GM12891 (cell line): Measurements from ENCODE around the gene KCNK2.

ENCODE experiments used
- POLR2AphosphoS5 ChIP-seq: IDR thresholded peaks from 2 replicates; pipeline ENCODE4 v1.6.1; 2011; ENCODE audit warnings: low read depth, low read length, control low read depth
- SPI1 ChIP-seq: IDR thresholded peaks from 2 replicates; pipeline ENCODE4 v1.6.1; 2011; ENCODE audit warnings: low read depth, low read length, control low read depth

GRCh38 chr1:215052256-215053015, 30.1 kb upstream of the KCNK2 start:
- TF ChIP-seq POLR2AphosphoS5, result no peak
- no peak for TF ChIP-seq SPI1
